Measurements from ENCODE around the gene VEZF1.
"Not testable (repeated sequence)": the region's sequence is repeated elsewhere in the genome, so short reads cannot be mapped to it uniquely, and the experiment has no call there.

VEZF1 gene

GRCh38 chr17:57975044-57975443 lies 13.0 kb downstream of the VEZF1 start:
- DNase-seq (ENCODE audit: low spot score), result no peak

- not testable (repeated sequence) for DNase-seq (ENCODE audit: low spot score)
These were observed 13.8 kb downstream of the VEZF1 start for GRCh38 chr17:57974053-57974824.

GRCh38 chr17:57972151-57972550 lies 15.9 kb downstream of the VEZF1 start:
- DNase-seq (ENCODE audit: low spot score), result no peak

GRCh38 chr17:57971572-57971971 lies 16.5 kb downstream of the VEZF1 start:
- DNase-seq (ENCODE audit: low spot score), result no peak

- DNase-seq (ENCODE audit: low spot score), result no peak
These were observed 17.3 kb downstream of the VEZF1 start for GRCh38 chr17:57970710-57971109.

- DNase-seq (ENCODE audit: low spot score), result no peak
These were observed 19.6 kb downstream of the VEZF1 start for GRCh38 chr17:57968456-57968855.

- DNase-seq (ENCODE audit: low spot score), result no peak
These were observed 21.2 kb downstream of the VEZF1 start for GRCh38 chr17:57966875-57967274.

GRCh38 chr17:57966246-57966645 lies 21.8 kb downstream of the VEZF1 start:
- no peak for DNase-seq (ENCODE audit: low spot score)

- no peak for DNase-seq (ENCODE audit: low spot score)
These were observed 22.4 kb downstream of the VEZF1 start for GRCh38 chr17:57965521-57966160.

GRCh38 chr17:57963149-57963511 lies 24.9 kb downstream of the VEZF1 start:
- DNase-seq (ENCODE audit: low spot score), result no peak

- no peak for DNase-seq (ENCODE audit: low spot score)
These were observed 25.5 kb downstream of the VEZF1 start for GRCh38 chr17:57962279-57963148.

GRCh38 chr17:57959929-57960328 lies 28.1 kb downstream of the VEZF1 start:
- no peak for DNase-seq (ENCODE audit: low spot score)

- DNase-seq (ENCODE audit: low spot score), result not testable (repeated sequence)
These were observed 29.7 kb downstream of the VEZF1 start for GRCh38 chr17:57958391-57958790.

- no peak for DNase-seq (ENCODE audit: low spot score)
These were observed 30.2 kb downstream of the VEZF1 start for GRCh38 chr17:57957886-57958285.

GRCh38 chr17:57957120-57957850 lies 30.8 kb downstream of the VEZF1 start:
- DNase-seq (ENCODE audit: low spot score), result no peak

GRCh38 chr17:57956291-57957119 lies 31.5 kb downstream of the VEZF1 start:
- peak; percentile 70 for DNase-seq (ENCODE audit: low spot score)

- peak; percentile 77 for DNase-seq (ENCODE audit: low spot score)
These were observed 32.7 kb downstream of the VEZF1 start, which contains the start of gene CUEDC1 for GRCh38 chr17:57955183-57955931. Gene CUEDC1, minus strand, starts transcription at chr17:57955412. Its CDS starts 69,848 bp downstream, at chr17:57885564.

- DNase-seq (ENCODE audit: low spot score), result no peak
These were observed 33.5 kb downstream of the VEZF1 start for GRCh38 chr17:57954397-57955182.

- DNase-seq (ENCODE audit: low spot score), result no peak
These were observed 34.2 kb downstream of the VEZF1 start for GRCh38 chr17:57953705-57954396.

Data from germinal center (tissue), 1 donor.